Common myeloid progenitor, CD34-positive (primary cell): Measurements from ENCODE around the gene GIT2.
A peak's percentile ranks its signal among the peaks of the same experiment; 100 is the strongest.

Experiments used
- CTCF ChIA-PET: fragments of 350-600 bp; sonication (Branson Sonifier 250); formaldehyde crosslinking; loops from one replicate; lab custom pipeline; 2021; ENCODE audit warnings: antibody characterized with exemption; lab: Charles Lee
- POLR2A ChIA-PET: fragments of 350-600 bp; sonication (Branson Sonifier 250); formaldehyde crosslinking; loops from one replicate; lab custom pipeline; 2021; ENCODE audit warnings: antibody characterized with exemption; lab: Charles Lee
- DNase-seq, 3 donors: peaks; one replicate each; pipeline versions ENCODE4 v3.0.0 to v3.0.0-alpha.2; 2013
- H3K27ac ChIP-seq, 2 experiments: 1 replicate in 1 of 2; 2 replicates in 1 of 2; pipeline ENCODE4 v1.7.0; 2013; ENCODE audit warnings: inconsistent platforms in 2 of 2, low read length in 2 of 2, mild to moderate bottlenecking in 2 of 2, low read depth in 1 of 2, moderate library complexity in 1 of 2; ENCODE audit not compliant: severe bottlenecking in 2 of 2, insufficient read depth in 1 of 2, poor library complexity in 1 of 2
- H3K27me3 ChIP-seq, 5 experiments: replicated peaks in 2 of 5; 1 replicate in 3 of 5; 2 replicates in 2 of 5; pipeline versions ENCODE4 v1.6.1 to v1.7.0; 2013; ENCODE audit warnings: low read length in 4 of 5, mild to moderate bottlenecking in 2 of 5, moderate library complexity in 2 of 5, inconsistent platforms in 1 of 5; ENCODE audit not compliant: insufficient read depth in 5 of 5, control insufficient read depth in 4 of 5
- H3K36me3 ChIP-seq, 4 experiments: 1 replicate in 2 of 4; 2 replicates in 2 of 4; pipeline versions ENCODE4 v1.6.1 to v1.7.0; 2013; ENCODE audit warnings: low read length in 3 of 4, control low read depth in 1 of 4, mild to moderate bottlenecking in 1 of 4; ENCODE audit not compliant: control insufficient read depth in 4 of 4, insufficient read depth in 4 of 4
- H3K4me1 ChIP-seq, 4 experiments: 1 replicate in 3 of 4; 2 replicates in 1 of 4; pipeline versions ENCODE4 v1.6.1 to v1.7.1; 2013; ENCODE audit warnings: low read length in 3 of 4, mild to moderate bottlenecking in 3 of 4, control low read depth in 1 of 4, inconsistent platforms in 1 of 4, moderate library complexity in 1 of 4; ENCODE audit not compliant: control insufficient read depth in 4 of 4, insufficient read depth in 4 of 4; ENCODE audit errors: control extremely low read depth in 1 of 4
- H3K4me3 ChIP-seq, 7 experiments: 1 replicate in 4 of 7; 2 replicates in 3 of 7; pipeline versions ENCODE4 v1.5.1 to v1.7.0; 2013; ENCODE audit warnings: mild to moderate bottlenecking in 7 of 7, low read length in 6 of 7, moderate library complexity in 6 of 7, inconsistent platforms in 2 of 7, low read depth in 2 of 7, control low read depth in 1 of 7; ENCODE audit not compliant: insufficient read depth in 4 of 7, control insufficient read depth in 1 of 7; ENCODE audit errors: extremely low read depth in 1 of 7
- H3K9me3 ChIP-seq, 5 experiments: 1 replicate in 4 of 5; 2 replicates in 1 of 5; pipeline versions ENCODE4 v1.6.1 to v1.7.1; 2013; ENCODE audit warnings: low read length in 4 of 5, mild to moderate bottlenecking in 2 of 5, inconsistent platforms in 1 of 5, low read depth in 1 of 5, moderate library complexity in 1 of 5; ENCODE audit not compliant: control insufficient read depth in 4 of 5, insufficient read depth in 2 of 5; ENCODE audit errors: control extremely low read depth in 1 of 5
- WGBS: methylation state at CpG from one replicate; pipeline ENCODE4 v1.1.5; 2013; ENCODE audit not compliant: insufficient coverage; 5-methylcytosine and 5-hydroxymethylcytosine counted together

Gene GIT2

GRCh38 chr12:109946913-109947312 lies 49.3 kb downstream of the GIT2 start:
- WGBS, result 98% methylated on average over 6 of the region's 9 CpGs
- POLR2A ChIA-PET, result interaction anchor here (0.5 kb wide), 1 partner anchor 42 kb away, joined by 3 read pairs; no protein-coding TSS in a partner anchor
- Histone ChIP-seq H3K27me3 (no peaks in the 10 kb centered on the region), H3K36me3 (peaks cover 17 to 72% (median 40%) of the 10 kb centered on the region in 4 experiments), H3K4me3 (peak overlapping the region in 3 of 7 experiments; percentile 34 to 39 (median 35)), H3K4me1 (peaks cover 14 to 45% (median 31%) of the 10 kb centered on the region in 4 experiments), H3K27ac (peak overlapping the region in 1 of 2 experiments; percentile 36), H3K9me3 (no peaks in the 10 kb centered on the region)
- CTCF ChIA-PET, result interaction anchor here (0.9 to 1.1 kb wide), 3 partner anchors 14 to 31 kb away, joined by 3 read pairs; no protein-coding TSS in a partner anchor
- DNase-seq, result no peak

DNA sequence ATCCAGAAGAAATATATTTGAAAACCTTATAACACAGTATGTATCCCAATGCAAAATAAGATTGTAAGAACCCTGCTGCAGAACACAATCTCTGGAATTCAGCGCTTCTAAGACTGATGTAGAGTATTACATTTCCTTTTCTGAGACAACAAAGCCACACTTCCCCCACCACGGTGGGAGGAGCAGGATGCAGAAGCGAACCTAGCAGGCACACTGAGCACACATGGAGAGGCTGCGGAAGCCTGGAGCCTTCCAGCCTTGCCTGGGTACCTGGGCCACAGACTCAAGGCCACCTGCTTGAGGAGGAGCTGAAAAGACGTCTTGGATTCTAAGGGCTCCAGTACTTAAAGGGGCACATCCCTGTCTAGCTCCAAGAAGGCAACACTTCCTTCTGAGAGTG lies 49.7 kb downstream of the GIT2 start:
- Histone ChIP-seq H3K4me1 (peaks cover 14 to 45% (median 31%) of the 10 kb centered on the region in 4 experiments), H3K27ac (peak overlapping the region in 1 of 2 experiments; percentile 36), H3K4me3 (peak overlapping the region in 3 of 7 experiments; percentile 34 to 39 (median 35)), H3K27me3 (no peaks in the 10 kb centered on the region), H3K9me3 (no peaks in the 10 kb centered on the region), H3K36me3 (peaks cover 16 to 68% (median 36%) of the 10 kb centered on the region in 4 experiments)
- 3% methylated on average over 4 of the region's 5 CpGs for WGBS
- DNase-seq, result peak; percentile 18 to 61 (median 50)
- ChIA-PET CTCF (interaction anchor here (0.9 kb wide), 1 partner anchor 14 kb away, joined by 3 read pairs; no protein-coding TSS in a partner anchor), POLR2A (interaction anchor here (0.5 kb wide), 2 partner anchors 42 to 436 kb away, joined by 3 read pairs; no protein-coding TSS in a partner anchor)

DNA sequence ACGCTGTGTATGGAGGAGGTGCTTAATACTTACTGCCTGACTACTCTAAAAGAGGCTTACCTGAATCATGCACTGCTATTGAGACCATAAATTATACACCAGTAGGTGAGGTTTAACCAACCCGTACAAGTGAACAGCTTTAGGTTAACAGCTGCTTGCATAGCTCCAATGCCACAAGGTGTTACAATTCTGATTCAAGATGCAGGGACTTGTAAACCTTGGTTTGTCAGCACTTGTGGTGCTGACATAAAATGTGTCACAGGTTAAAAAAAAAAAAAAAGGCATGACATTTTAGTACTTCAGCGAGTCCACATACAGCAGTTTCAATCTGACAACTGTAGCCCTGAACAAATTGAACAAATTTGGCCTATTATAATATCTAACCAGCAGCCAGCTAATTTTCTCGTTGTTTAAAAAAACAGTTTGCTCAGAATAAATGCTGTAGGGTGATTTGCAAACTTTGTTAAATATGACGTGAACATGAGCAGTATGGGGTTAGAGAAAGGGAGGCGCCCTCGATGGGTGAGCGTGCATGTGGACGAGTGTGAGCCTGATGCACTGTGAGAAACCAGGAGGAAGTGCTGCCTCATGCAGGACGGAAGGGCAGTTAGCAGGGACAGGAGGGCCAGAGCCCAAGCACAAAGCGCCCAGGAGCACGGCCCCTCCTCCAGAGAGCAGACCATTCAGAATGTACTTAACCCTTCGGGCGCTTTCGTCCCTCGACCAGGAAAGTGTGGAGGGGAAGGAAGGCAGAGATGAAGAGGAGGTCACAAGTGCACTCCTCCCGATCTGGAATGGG lies 51.4 kb downstream of the GIT2 start:
- Histone ChIP-seq H3K27me3 (no peaks in the 10 kb centered on the region), H3K27ac (no peak overlapping the region), H3K4me3 (no peak overlapping the region), H3K36me3 (peaks cover 10 to 56% (median 24%) of the 10 kb centered on the region in 4 experiments), H3K4me1 (peaks cover 14 to 45% (median 31%) of the 10 kb centered on the region in 4 experiments), H3K9me3 (no peaks in the 10 kb centered on the region)
- CTCF ChIA-PET, result interaction anchor here (0.6 to 1.2 kb wide), 4 partner anchors 16 to 1047 kb away, joined by 3 read pairs; no protein-coding TSS in a partner anchor
- POLR2A ChIA-PET, result interaction anchor here (0.5 to 1.0 kb wide), 2 partner anchors 44 to 867 kb away, joined by 3 to 5 read pairs; no protein-coding TSS in a partner anchor
- WGBS, result 37% methylated on average over 9 of the region's 17 CpGs
- DNase-seq, result peak; percentile 33 to 67 (median 54)

DNA sequence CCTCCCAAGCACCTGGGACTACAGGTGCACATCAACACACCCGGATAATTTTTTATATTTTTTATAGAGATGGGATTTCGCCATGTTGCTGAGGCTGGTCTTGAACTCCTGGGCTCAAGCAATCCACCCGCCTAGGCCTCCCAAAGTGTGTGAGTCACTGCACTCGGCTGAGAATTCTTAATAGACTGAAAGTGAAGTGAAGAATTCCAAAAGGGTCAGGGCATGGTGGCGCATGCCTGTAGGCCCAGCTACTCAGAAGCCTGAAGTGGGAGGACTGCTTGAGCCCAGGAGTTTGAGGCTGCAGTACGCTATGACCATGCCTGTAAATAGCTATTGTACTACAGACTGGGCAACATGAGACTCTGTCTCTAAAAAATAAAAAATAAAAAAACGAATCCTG lies 52.4 kb downstream of the GIT2 start:
- CTCF ChIA-PET, result interaction anchor here (1.2 kb wide), 1 partner anchor 16 kb away, joined by 3 read pairs; no protein-coding TSS in a partner anchor
- WGBS, result 100% methylated on average over 6 of the region's 7 CpGs
- H3K36me3 ChIP-seq, result peaks cover 14 to 53% (median 23%) of the 10 kb centered on the region in 4 experiments
- no peak for DNase-seq
- no peaks in the 10 kb centered on the region for H3K9me3 ChIP-seq
- POLR2A ChIA-PET, result no interaction called here
- no peak overlapping the region for H3K27ac ChIP-seq
- no peak overlapping the region for H3K4me3 ChIP-seq
- peaks cover 14 to 41% (median 31%) of the 10 kb centered on the region in 4 experiments for H3K4me1 ChIP-seq
- no peaks in the 10 kb centered on the region for H3K27me3 ChIP-seq

DNA sequence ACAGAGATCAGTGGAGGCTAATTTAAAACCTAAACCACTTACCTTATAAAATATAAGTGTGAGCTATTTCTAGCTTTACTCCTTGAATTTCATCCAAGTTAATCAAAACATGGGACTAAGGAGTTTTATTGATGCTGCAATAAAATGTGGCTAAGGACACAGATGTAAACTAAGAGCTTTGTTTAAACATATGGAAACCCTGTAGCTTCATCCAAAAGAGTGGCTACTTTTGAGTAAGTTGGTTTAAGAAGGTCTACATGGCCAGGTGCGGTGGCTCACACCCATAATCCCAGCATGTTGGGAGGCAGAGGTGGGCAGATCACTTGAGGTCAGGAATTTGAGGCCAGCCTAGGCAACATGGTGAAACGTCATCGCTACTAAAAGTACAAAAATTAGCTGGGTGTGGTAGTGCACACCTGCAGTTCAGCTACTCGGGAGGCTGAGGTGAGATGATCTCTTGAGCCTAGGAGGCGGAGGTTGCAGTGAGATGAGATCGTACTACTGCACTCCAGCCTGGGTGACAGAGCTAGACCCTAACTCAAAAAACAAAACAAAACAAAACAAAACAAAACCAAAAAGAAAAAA lies 55.7 kb downstream of the GIT2 start:
- 97% methylated on average over 4 of the region's 6 CpGs for WGBS
- H3K27me3 ChIP-seq, result no peaks in the 10 kb centered on the region
- H3K9me3 ChIP-seq, result no peaks in the 10 kb centered on the region
- no peak overlapping the region for H3K4me3 ChIP-seq
- peaks cover 21 to 62% (median 39%) of the 10 kb centered on the region in 4 experiments for H3K36me3 ChIP-seq
- ChIA-PET CTCF (interaction anchor here (1.5 to 2.8 kb wide), 3 partner anchors 10 to 36 kb away, joined by 3 to 8 read pairs (median 5); no protein-coding TSS in a partner anchor), POLR2A (no interaction called here)
- no peak for DNase-seq
- peaks cover 0 to 11% (median 6%) of the 10 kb centered on the region in 4 experiments for H3K4me1 ChIP-seq
- no peak overlapping the region for H3K27ac ChIP-seq

DNA sequence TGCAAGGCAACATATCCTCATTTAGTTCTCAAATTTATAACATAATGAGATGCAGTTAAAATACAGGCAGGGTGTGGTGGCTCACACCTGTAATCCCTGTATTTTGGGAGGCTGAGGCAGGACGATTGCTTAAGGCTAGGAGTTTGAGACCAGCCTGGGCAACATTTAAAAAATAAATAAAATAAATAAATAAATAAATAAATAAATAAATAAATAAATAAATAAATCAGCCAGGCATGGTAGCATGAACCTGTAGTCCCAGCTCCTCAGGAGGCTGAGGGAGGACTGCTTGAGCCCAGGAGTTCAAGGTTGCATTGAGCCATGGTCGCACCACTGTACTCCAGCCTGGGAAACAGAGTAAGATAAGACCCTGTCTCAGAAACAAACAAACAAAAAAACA lies 56.7 kb downstream of the GIT2 start:
- POLR2A ChIA-PET, result interaction anchor here (0.7 kb wide), 1 partner anchor 14 kb away, joined by 3 read pairs; no protein-coding TSS in a partner anchor
- DNase-seq, result no peak
- H3K4me3 ChIP-seq, result no peak overlapping the region
- H3K36me3 ChIP-seq, result peaks cover 20 to 59% (median 44%) of the 10 kb centered on the region in 4 experiments
- CTCF ChIA-PET, result interaction anchor here (2.8 kb wide), 1 partner anchor 9 kb away, joined by 8 read pairs; no protein-coding TSS in a partner anchor
- H3K27me3 ChIP-seq, result no peaks in the 10 kb centered on the region
- H3K4me1 ChIP-seq, result peaks cover 0 to 2% (median 0%) of the 10 kb centered on the region in 4 experiments
- WGBS, result no CpG with 5 or more reads among the region's 2 CpGs
- no peaks in the 10 kb centered on the region for H3K9me3 ChIP-seq
- no peak overlapping the region for H3K27ac ChIP-seq
